Neural progenitor cell (in vitro differentiated cells): Measurements from ENCODE around the gene FER.
"Not testable (repeated sequence)": the region's sequence is repeated elsewhere in the genome, so short reads cannot be mapped to it uniquely, and the experiment has no call there.

Experiments
- CTCF ChIP-seq: fragments of 200-600 bp; sonication (generic); IDR thresholded peaks from 2 replicates; pipeline ENCODE4 v1.5.1; 2017; ENCODE audit warnings: antibody characterized with exemption, mild to moderate bottlenecking
- EZH2 ChIP-seq: fragments of 200-600 bp; sonication (generic); IDR thresholded peaks from 2 replicates; pipeline ENCODE4 v1.6.1; 2017; ENCODE audit warnings: antibody characterized with exemption, mild to moderate bottlenecking, moderate library complexity
- EZH2phosphoT487 ChIP-seq: fragments of 200-600 bp; sonication (generic); IDR thresholded peaks from 2 replicates; pipeline ENCODE4 v1.6.1; 2017; ENCODE audit warnings: antibody characterized with exemption

GRCh38 chr5:108794349-108794748, 46.7 kb downstream of the FER start:
- not testable (repeated sequence) for TF ChIP-seq EZH2phosphoT487, EZH2, CTCF
